ENCODE measurements around the gene DOC2B. TPM values are rescaled to one million over a fixed set of nuclear protein-coding genes. Genes with fewer than 3 reads are reported as not detected.
"Not testable (repeated sequence)": the region's sequence is repeated elsewhere in the genome, so short reads cannot be mapped to it uniquely, and the experiment has no call there.

The DOC2B gene
- polyA plus RNA-seq, 1 donor from 2014 or later = 4.8 TPM

DNA sequence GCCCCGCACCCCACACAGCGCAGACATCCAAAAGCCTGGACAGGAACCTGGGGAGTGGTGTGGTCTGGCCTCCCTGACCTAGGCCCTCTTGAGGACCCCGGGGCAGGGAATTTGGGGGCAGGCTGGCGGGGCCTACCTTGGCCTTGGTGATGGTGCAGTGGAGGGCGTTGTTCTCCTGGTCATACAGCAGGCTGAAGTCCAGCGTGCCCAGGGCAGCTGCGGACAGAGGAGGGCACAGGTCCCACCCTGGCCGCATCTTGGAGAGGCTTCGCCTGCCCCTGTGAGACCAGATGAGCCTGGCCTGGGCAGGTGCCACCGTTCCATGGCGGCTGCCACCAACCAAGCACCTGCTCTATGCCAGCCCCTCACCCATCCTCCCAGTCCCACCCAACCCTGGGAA lies 9.0 kb downstream of the DOC2B start:
- H3K4me3 ChIP-seq (ENCODE audit: low read length) = no peak overlapping the region

DNA sequence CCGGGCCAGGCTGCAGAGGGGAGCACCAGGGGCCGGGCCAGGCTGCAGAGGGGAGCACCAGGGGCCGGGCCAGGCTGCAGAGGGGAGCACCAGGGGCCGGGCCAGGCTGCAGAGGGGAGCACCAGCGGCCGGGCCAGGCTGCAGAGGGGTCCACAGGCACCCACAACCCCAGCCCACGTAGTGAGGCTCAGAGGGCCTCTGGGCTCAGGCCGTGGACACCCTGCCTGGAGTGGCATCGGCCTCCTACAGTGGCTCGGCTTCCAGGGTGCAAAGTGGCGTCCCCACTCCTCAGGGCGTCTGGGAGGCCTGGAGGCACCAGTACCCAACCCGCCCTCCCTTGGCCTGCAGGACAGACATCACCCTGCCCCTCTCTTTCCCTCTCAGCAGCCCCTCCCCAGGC lies 9.6 kb downstream of the DOC2B start:
- Histone ChIP-seq H3K79me2 (replicated peaks; ENCODE audit: insufficient read depth, low read length) (no peaks in the 10 kb centered on the region), H3K36me3 (ENCODE audit: insufficient read depth, low read length) (no peaks in the 10 kb centered on the region), H3K4me3 (ENCODE audit: low read length) (no peak overlapping the region), H3K9me2 (ENCODE audit: insufficient read depth, low read length) (no peaks in the 10 kb centered on the region), H3K9me3 (ENCODE audit: low read length) (no peaks in the 10 kb centered on the region), H3K27me3 (ENCODE audit: insufficient read depth, low read depth, low read length) (no peaks in the 10 kb centered on the region), H2AFZ (ENCODE audit: low read depth, low read length) (no peak overlapping the region), H3F3A (ENCODE audit: insufficient read depth, low read length, poor library complexity, severe bottlenecking) (no peaks in the 10 kb centered on the region), H3K9ac (ENCODE audit: low read length) (no peak overlapping the region), H3K27ac (ENCODE audit: low read length) (no peak overlapping the region), H3K4me2 (ENCODE audit: low read length) (no peak overlapping the region), H4K20me1 (ENCODE audit: insufficient read depth) (no peaks in the 10 kb centered on the region)
- TF ChIP-seq POLR2AphosphoS5 (IDR thresholded peaks at IDR 0.05) (no peak), TAF1 (IDR thresholded peaks at IDR 0.05; ENCODE audit: low read depth) (no peak), EP300 (conservative IDR thresholded peaks at IDR 0.05; ENCODE audit: poor library complexity, severe bottlenecking) (no peak), RAD21 (conservative IDR thresholded peaks at IDR 0.05) (no peak), SMC3 (conservative IDR thresholded peaks at IDR 0.05; ENCODE audit: poor library complexity) (no peak), MXI1 (conservative IDR thresholded peaks at IDR 0.05; ENCODE audit: poor library complexity, severe bottlenecking) (no peak), EZH2 (IDR thresholded peaks at IDR 0.05; ENCODE audit: borderline replicate concordance, insufficient read depth, low read length, poor library complexity, severe bottlenecking) (no peak)
- TF ChIP-seq, protein P1, sequence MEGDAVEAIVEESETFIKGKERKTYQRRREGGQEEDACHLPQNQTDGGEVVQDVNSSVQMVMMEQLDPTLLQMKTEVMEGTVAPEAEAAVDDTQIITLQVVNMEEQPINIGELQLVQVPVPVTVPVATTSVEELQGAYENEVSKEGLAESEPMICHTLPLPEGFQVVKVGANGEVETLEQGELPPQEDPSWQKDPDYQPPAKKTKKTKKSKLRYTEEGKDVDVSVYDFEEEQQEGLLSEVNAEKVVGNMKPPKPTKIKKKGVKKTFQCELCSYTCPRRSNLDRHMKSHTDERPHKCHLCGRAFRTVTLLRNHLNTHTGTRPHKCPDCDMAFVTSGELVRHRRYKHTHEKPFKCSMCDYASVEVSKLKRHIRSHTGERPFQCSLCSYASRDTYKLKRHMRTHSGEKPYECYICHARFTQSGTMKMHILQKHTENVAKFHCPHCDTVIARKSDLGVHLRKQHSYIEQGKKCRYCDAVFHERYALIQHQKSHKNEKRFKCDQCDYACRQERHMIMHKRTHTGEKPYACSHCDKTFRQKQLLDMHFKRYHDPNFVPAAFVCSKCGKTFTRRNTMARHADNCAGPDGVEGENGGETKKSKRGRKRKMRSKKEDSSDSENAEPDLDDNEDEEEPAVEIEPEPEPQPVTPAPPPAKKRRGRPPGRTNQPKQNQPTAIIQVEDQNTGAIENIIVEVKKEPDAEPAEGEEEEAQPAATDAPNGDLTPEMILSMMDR (IDR thresholded peaks at IDR 0.05; ENCODE audit: poor library complexity, severe bottlenecking) = no peak
- TF ChIP-seq, protein P2, sequence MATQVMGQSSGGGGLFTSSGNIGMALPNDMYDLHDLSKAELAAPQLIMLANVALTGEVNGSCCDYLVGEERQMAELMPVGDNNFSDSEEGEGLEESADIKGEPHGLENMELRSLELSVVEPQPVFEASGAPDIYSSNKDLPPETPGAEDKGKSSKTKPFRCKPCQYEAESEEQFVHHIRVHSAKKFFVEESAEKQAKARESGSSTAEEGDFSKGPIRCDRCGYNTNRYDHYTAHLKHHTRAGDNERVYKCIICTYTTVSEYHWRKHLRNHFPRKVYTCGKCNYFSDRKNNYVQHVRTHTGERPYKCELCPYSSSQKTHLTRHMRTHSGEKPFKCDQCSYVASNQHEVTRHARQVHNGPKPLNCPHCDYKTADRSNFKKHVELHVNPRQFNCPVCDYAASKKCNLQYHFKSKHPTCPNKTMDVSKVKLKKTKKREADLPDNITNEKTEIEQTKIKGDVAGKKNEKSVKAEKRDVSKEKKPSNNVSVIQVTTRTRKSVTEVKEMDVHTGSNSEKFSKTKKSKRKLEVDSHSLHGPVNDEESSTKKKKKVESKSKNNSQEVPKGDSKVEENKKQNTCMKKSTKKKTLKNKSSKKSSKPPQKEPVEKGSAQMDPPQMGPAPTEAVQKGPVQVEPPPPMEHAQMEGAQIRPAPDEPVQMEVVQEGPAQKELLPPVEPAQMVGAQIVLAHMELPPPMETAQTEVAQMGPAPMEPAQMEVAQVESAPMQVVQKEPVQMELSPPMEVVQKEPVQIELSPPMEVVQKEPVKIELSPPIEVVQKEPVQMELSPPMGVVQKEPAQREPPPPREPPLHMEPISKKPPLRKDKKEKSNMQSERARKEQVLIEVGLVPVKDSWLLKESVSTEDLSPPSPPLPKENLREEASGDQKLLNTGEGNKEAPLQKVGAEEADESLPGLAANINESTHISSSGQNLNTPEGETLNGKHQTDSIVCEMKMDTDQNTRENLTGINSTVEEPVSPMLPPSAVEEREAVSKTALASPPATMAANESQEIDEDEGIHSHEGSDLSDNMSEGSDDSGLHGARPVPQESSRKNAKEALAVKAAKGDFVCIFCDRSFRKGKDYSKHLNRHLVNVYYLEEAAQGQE (IDR thresholded peaks at IDR 0.05; ENCODE audit: borderline replicate concordance) = no peak

More for the DNA sequence above, 9.0 kb downstream of the DOC2B start:
- no peaks in the 10 kb centered on the region for H3F3A ChIP-seq (ENCODE audit: insufficient read depth, low read length, poor library complexity, severe bottlenecking)
- no peak for TF ChIP-seq RAD21 (conservative IDR thresholded peaks at IDR 0.05)
- H3K9me3 ChIP-seq (ENCODE audit: low read length) = no peaks in the 10 kb centered on the region
- H3K27ac ChIP-seq (ENCODE audit: low read length) = no peak overlapping the region
- H3K79me2 ChIP-seq (replicated peaks; ENCODE audit: insufficient read depth, low read length) = no peaks in the 10 kb centered on the region
- no peak overlapping the region for H2AFZ ChIP-seq (ENCODE audit: low read depth, low read length)
- no peaks in the 10 kb centered on the region for H3K36me3 ChIP-seq (ENCODE audit: insufficient read depth, low read length)
- no peak overlapping the region for H3K9ac ChIP-seq (ENCODE audit: low read length)
- H3K27me3 ChIP-seq (ENCODE audit: insufficient read depth, low read depth, low read length) = no peaks in the 10 kb centered on the region
- H3K4me2 ChIP-seq (ENCODE audit: low read length) = no peak overlapping the region
- H4K20me1 ChIP-seq (ENCODE audit: insufficient read depth) = no peaks in the 10 kb centered on the region
- no peaks in the 10 kb centered on the region for H3K9me2 ChIP-seq (ENCODE audit: insufficient read depth, low read length)

DNA sequence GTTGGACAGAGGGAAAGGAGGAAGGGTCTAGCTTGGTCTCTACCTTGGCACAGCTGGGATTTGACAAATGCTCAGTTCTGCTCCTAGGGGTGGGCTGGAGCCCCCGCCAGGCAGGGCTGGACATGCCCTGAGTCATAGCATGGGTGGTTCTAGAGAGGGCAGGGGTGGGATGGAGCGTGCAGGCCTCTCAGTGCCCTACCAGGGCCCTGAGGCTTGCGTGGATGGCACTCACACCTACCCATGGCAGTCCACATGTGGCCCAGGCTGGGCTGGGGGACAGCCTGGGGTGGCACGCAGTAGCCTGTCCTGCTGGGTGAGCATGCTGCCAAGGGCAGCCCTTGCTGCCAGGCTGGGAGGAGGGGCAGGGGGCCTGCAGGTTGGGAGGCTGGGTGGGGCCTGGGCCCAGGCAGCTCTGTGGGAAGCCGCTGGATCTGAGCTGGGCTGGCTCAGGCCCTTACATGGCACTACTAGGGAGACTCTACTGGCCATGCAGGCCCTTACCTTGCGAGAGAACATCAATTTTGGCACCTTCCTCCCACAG lies 11.2 kb downstream of the DOC2B start:
- H3F3A ChIP-seq (ENCODE audit: insufficient read depth, low read length, poor library complexity, severe bottlenecking) = no peaks in the 10 kb centered on the region
- no peaks in the 10 kb centered on the region for H4K20me1 ChIP-seq (ENCODE audit: insufficient read depth)
- no peak overlapping the region for H3K9ac ChIP-seq (ENCODE audit: low read length)
- no peak overlapping the region for H3K4me2 ChIP-seq (ENCODE audit: low read length)
- no peak overlapping the region for H3K27ac ChIP-seq (ENCODE audit: low read length)
- H3K9me2 ChIP-seq (ENCODE audit: insufficient read depth, low read length) = no peaks in the 10 kb centered on the region
- no peak for TF ChIP-seq RAD21 (conservative IDR thresholded peaks at IDR 0.05)
- TF ChIP-seq, protein P1 (IDR thresholded peaks at IDR 0.05; ENCODE audit: poor library complexity, severe bottlenecking) = no peak
- TF ChIP-seq EZH2 (IDR thresholded peaks at IDR 0.05; ENCODE audit: borderline replicate concordance, insufficient read depth, low read length, poor library complexity, severe bottlenecking) = no peak
- TF ChIP-seq POLR2AphosphoS5 (IDR thresholded peaks at IDR 0.05) = no peak
- TF ChIP-seq TAF1 (IDR thresholded peaks at IDR 0.05; ENCODE audit: low read depth) = no peak
- H3K27me3 ChIP-seq (ENCODE audit: insufficient read depth, low read depth, low read length) = no peaks in the 10 kb centered on the region
- no peaks in the 10 kb centered on the region for H3K9me3 ChIP-seq (ENCODE audit: low read length)
- no peak overlapping the region for H3K4me3 ChIP-seq (ENCODE audit: low read length)
- no peaks in the 10 kb centered on the region for H3K36me3 ChIP-seq (ENCODE audit: insufficient read depth, low read length)
- H2AFZ ChIP-seq (ENCODE audit: low read depth, low read length) = no peak overlapping the region
- no peaks in the 10 kb centered on the region for H3K79me2 ChIP-seq (replicated peaks; ENCODE audit: insufficient read depth, low read length)

DNA sequence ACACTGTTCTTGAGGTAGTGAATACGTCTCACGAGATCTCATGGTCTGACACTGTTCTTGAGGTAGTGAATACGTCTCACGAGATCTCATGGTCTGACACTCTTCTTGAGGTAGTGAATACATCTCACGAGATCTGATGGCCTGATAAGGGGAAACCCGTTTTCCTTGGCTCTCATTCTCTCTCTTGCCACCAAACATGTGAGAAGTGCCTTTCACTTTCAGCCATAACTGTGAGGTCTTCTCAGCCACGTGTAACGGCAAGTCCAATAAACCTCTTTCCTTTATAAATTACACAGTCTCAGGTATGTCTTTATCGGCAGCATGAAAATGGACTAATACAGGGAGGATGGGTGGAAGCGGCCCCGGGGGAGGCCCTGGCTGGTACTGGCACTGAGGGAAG lies 12.8 kb downstream of the DOC2B start:
- H4K20me1 ChIP-seq (ENCODE audit: insufficient read depth); H3F3A ChIP-seq (ENCODE audit: insufficient read depth, low read length, poor library complexity, severe bottlenecking); H3K9ac ChIP-seq (ENCODE audit: low read length); H3K27ac ChIP-seq (ENCODE audit: low read length); H3K79me2 ChIP-seq (replicated peaks; ENCODE audit: insufficient read depth, low read length); H3K36me3 ChIP-seq (ENCODE audit: insufficient read depth, low read length); H3K9me3 ChIP-seq (ENCODE audit: low read length); H3K9me2 ChIP-seq (ENCODE audit: insufficient read depth, low read length); H2AFZ ChIP-seq (ENCODE audit: low read depth, low read length); H3K4me2 ChIP-seq (ENCODE audit: low read length); H3K27me3 ChIP-seq (ENCODE audit: insufficient read depth, low read depth, low read length); H3K4me3 ChIP-seq (ENCODE audit: low read length): not testable (repeated sequence)

Data from neural cell (in vitro differentiated cells).